ENCODE data around the gene ADM2.

Gene ADM2

DNA sequence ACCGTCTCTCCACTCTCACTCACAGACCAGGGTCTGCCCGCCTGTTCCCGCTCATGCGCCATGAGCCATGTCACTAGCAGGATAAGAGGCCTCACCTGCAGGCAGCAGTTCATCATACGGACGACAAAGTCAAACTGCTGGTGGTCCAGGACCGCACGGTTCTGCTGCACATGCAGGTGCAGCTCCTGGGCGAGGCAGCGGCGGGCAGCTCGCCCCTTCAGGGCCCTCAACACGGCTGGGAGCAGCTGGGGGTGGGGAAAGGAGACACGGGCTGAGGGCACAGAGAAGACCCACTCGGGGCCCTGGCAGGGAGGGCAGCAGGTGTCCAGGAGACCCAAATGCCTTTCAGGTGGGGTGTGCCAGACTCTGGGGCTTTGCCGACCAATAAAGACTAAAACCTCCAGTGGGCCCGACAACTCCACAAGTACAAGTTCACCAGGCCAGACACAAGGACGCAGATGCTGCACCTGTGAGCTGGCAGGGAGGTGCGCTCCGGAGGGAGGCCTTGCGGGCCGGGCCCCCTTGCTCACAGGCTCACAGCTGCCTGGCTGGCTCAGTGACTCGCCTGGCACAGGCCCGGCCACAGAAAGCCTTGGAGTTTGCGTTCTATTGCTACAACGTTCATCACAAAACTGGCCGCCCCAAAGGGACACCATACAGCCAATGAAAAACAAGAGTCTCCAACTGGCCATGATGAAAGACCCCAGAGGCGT is 18.0 kb upstream of the ADM2 start:
- no peak for DNase-seq
- Histone ChIP-seq H3K4me1 (ENCODE audit: control insufficient read depth, insufficient read depth, low read depth, low read length) (peaks cover 8% of the 10 kb centered on the region), H4K8ac (ENCODE audit: low read length) (no peak overlapping the region), H3K4ac (ENCODE audit: low read depth in 1 of 2, low read length in 2 of 2) (no peak overlapping the region), H2AFZ (ENCODE audit: low read depth, low read length) (no peak overlapping the region), H3K27ac (ENCODE audit: low read length, poor library complexity, severe bottlenecking) (no peak overlapping the region), H2BK12ac (ENCODE audit: low read length in 2 of 2) (no peak overlapping the region), H3K18ac (ENCODE audit: low read depth in 1 of 2, low read length in 2 of 2) (no peak overlapping the region), H2AK5ac (ENCODE audit: low read length, severe bottlenecking) (no peak overlapping the region), H3K14ac (ENCODE audit: low read length in 2 of 2) (no peak overlapping the region), H2BK15ac (ENCODE audit: low read depth, poor library complexity, severe bottlenecking) (no peak overlapping the region), H3K27me3 (ENCODE audit: control insufficient read depth in 1 of 2, insufficient read depth in 1 of 2, low read length in 2 of 2) (no peaks in the 10 kb centered on the region), H4K91ac (ENCODE audit: low read length) (no peak overlapping the region), H3K79me1 (replicated peaks; ENCODE audit: low read length, poor library complexity, severe bottlenecking) (peaks cover 53% of the 10 kb centered on the region), H3K4me2 (ENCODE audit: low read length, poor library complexity, severe bottlenecking) (no peak overlapping the region), H3K4me3 (ENCODE audit: insufficient read depth in 1 of 2, low read depth in 1 of 2, low read length in 2 of 2) (no peak overlapping the region), H3K23ac (ENCODE audit: low read length in 2 of 2) (no peak overlapping the region), H3K36me3 (ENCODE audit: control insufficient read depth in 1 of 2, insufficient read depth in 2 of 2, low read depth in 1 of 2, low read length in 2 of 2) (peaks cover 85 to 99% of the 10 kb centered on the region in 2 experiments), H2BK5ac (ENCODE audit: low read depth, low read length, poor library complexity, severe bottlenecking) (no peak overlapping the region), H3K9ac (ENCODE audit: low read length) (no peak overlapping the region), H2BK120ac (ENCODE audit: low read depth, low read length) (no peak overlapping the region), H3K9me3 (ENCODE audit: control insufficient read depth, low read length) (no peaks in the 10 kb centered on the region)
- WGBS, result 96% methylated on average over 28 of the region's 28 CpGs

DNA sequence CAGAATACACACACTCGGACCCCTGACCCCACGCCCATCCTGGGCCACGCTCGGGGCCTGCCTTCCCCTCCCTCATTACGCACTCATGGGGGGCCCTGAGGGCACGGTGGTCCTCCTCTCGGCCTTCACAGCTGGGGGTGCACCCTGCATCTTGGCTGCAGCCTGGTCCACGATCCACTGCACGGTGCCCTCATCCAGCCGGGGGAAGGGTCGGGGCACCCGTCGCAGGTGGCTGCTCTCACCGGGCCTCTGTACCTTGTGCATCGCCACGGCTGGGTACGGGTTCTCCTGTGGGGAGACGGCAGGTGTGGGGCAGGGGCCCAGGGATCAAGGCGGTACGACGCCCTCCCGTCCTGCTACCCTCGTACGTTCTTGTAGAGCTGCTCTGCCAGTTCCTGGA is 16.9 kb upstream of the ADM2 start:
- Histone ChIP-seq H3K4ac (ENCODE audit: low read depth in 1 of 2, low read length in 2 of 2) (no peak overlapping the region), H3K4me2 (ENCODE audit: low read length, poor library complexity, severe bottlenecking) (no peak overlapping the region), H3K14ac (ENCODE audit: low read length in 2 of 2) (no peak overlapping the region), H3K18ac (ENCODE audit: low read depth in 1 of 2, low read length in 2 of 2) (no peak overlapping the region), H3K9me3 (ENCODE audit: control insufficient read depth, low read length) (no peaks in the 10 kb centered on the region), H4K8ac (ENCODE audit: low read length) (no peak overlapping the region), H2BK5ac (ENCODE audit: low read depth, low read length, poor library complexity, severe bottlenecking) (no peak overlapping the region), H2BK12ac (ENCODE audit: low read length in 2 of 2) (no peak overlapping the region), H3K23ac (ENCODE audit: low read length in 2 of 2) (no peak overlapping the region), H3K79me1 (replicated peaks; ENCODE audit: low read length, poor library complexity, severe bottlenecking) (peaks cover 52% of the 10 kb centered on the region), H3K36me3 (ENCODE audit: control insufficient read depth in 1 of 2, insufficient read depth in 2 of 2, low read depth in 1 of 2, low read length in 2 of 2) (peaks cover 74 to 88% of the 10 kb centered on the region in 2 experiments), H2BK120ac (ENCODE audit: low read depth, low read length) (no peak overlapping the region), H3K4me1 (ENCODE audit: control insufficient read depth, insufficient read depth, low read depth, low read length) (peaks cover 15% of the 10 kb centered on the region), H3K27me3 (ENCODE audit: control insufficient read depth in 1 of 2, insufficient read depth in 1 of 2, low read length in 2 of 2) (no peaks in the 10 kb centered on the region), H3K27ac (ENCODE audit: low read length, poor library complexity, severe bottlenecking) (no peak overlapping the region), H3K9ac (ENCODE audit: low read length) (no peak overlapping the region), H2AK5ac (ENCODE audit: low read length, severe bottlenecking) (no peak overlapping the region), H2AFZ (ENCODE audit: low read depth, low read length) (no peak overlapping the region), H2BK15ac (ENCODE audit: low read depth, poor library complexity, severe bottlenecking) (no peak overlapping the region), H4K91ac (ENCODE audit: low read length) (no peak overlapping the region), H3K4me3 (ENCODE audit: insufficient read depth in 1 of 2, low read depth in 1 of 2, low read length in 2 of 2) (no peak overlapping the region)
- 97% methylated on average over 24 of the region's 24 CpGs for WGBS
- no peak for DNase-seq

DNA sequence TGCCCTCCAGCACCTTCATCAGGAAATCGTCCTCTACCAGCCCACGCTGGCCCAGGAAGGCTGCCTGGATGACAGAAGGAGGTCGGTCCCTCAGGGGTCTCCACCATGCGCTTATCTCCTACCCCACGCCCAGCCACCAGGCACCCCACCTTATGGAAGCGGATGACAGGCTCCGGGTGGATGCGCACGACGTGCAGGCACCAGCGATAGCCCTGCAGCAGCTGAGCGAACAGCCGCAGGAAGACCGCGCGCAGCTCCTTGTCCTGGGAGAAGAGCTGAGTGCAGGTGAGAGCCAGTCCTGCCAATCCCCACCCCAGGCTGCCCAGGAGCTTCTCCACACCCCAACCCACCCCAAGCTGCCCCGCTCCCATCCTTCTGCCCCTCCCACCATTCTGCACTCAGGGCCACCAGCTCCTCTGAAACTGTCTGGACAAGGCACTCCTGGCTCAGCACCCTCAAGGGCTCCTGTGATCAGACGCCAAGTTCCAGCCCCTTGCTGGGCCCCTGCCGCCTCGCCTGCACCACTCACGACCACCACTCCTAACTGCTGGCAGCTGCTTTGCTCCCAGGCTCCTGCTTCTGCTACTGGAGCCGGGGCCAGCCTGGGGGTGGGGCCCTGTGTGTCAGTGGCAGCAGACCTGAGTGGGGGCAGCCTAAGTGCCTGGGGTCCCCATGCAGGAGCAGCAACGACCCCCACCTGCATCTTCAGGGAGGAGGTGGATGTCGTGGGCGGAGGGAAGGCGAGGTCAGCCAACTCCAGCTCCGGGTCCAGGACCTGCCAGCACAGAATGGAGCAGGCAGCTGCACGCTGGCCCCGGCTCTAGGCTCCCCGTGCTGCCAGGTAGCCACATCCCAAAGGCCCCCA is 16.0 kb upstream of the ADM2 start:
- H3K4me2 ChIP-seq (ENCODE audit: low read length, poor library complexity, severe bottlenecking), result no peak overlapping the region
- H3K4me3 ChIP-seq (ENCODE audit: insufficient read depth in 1 of 2, low read depth in 1 of 2, low read length in 2 of 2), result no peak overlapping the region
- H3K23ac ChIP-seq (ENCODE audit: low read length in 2 of 2), result no peak overlapping the region
- H4K8ac ChIP-seq (ENCODE audit: low read length), result no peak overlapping the region
- no peaks in the 10 kb centered on the region for H3K9me3 ChIP-seq (ENCODE audit: control insufficient read depth, low read length)
- no peak overlapping the region for H3K27ac ChIP-seq (ENCODE audit: low read length, poor library complexity, severe bottlenecking)
- H2BK5ac ChIP-seq (ENCODE audit: low read depth, low read length, poor library complexity, severe bottlenecking), result no peak overlapping the region
- no peak overlapping the region for H2AFZ ChIP-seq (ENCODE audit: low read depth, low read length)
- H2BK12ac ChIP-seq (ENCODE audit: low read length in 2 of 2), result no peak overlapping the region
- no peak overlapping the region for H2AK5ac ChIP-seq (ENCODE audit: low read length, severe bottlenecking)
- no peak overlapping the region for H3K9ac ChIP-seq (ENCODE audit: low read length)
- H3K4ac ChIP-seq (ENCODE audit: low read depth in 1 of 2, low read length in 2 of 2), result no peak overlapping the region
- H2BK15ac ChIP-seq (ENCODE audit: low read depth, poor library complexity, severe bottlenecking), result no peak overlapping the region
- WGBS, result 97% methylated on average over 30 of the region's 30 CpGs
- DNase-seq, result no peak
- no peaks in the 10 kb centered on the region for H3K27me3 ChIP-seq (ENCODE audit: control insufficient read depth in 1 of 2, insufficient read depth in 1 of 2, low read length in 2 of 2)
- no peak overlapping the region for H4K91ac ChIP-seq (ENCODE audit: low read length)
- H3K36me3 ChIP-seq (ENCODE audit: control insufficient read depth in 1 of 2, insufficient read depth in 2 of 2, low read depth in 1 of 2, low read length in 2 of 2), result peaks cover 67 to 79% of the 10 kb centered on the region in 2 experiments
- H3K79me1 ChIP-seq (replicated peaks; ENCODE audit: low read length, poor library complexity, severe bottlenecking), result peaks cover 49% of the 10 kb centered on the region
- H2BK120ac ChIP-seq (ENCODE audit: low read depth, low read length), result no peak overlapping the region
- H3K18ac ChIP-seq (ENCODE audit: low read depth in 1 of 2, low read length in 2 of 2), result no peak overlapping the region
- no peak overlapping the region for H3K14ac ChIP-seq (ENCODE audit: low read length in 2 of 2)
- H3K4me1 ChIP-seq (ENCODE audit: control insufficient read depth, insufficient read depth, low read depth, low read length), result peaks cover 24% of the 10 kb centered on the region

DNA sequence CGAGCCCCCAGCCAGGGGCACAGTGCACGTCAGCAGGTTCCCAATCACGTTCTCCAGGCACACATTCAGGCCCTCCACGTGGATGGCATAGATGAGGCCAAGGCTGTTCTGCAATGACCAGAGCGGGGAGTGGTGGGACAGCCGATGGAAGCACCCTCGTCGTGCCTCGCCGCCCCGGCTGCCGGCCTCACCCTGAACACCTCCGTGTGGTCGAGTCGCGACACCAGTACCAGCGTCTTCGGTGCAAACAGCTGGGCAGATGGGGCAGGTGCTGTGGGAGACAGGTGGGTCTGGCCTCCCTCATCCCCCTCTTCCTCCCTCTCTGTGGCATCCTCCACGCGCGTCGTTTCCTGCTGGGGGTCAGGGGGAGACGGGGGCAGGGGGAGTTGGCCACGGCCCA is 14.0 kb upstream of the ADM2 start:
- H3K4me2 ChIP-seq (ENCODE audit: low read length, poor library complexity, severe bottlenecking), result no peak overlapping the region
- no peak overlapping the region for H4K91ac ChIP-seq (ENCODE audit: low read length)
- no peak overlapping the region for H3K14ac ChIP-seq (ENCODE audit: low read length in 2 of 2)
- peaks cover 48 to 74% of the 10 kb centered on the region in 2 experiments for H3K36me3 ChIP-seq (ENCODE audit: control insufficient read depth in 1 of 2, insufficient read depth in 2 of 2, low read depth in 1 of 2, low read length in 2 of 2)
- H2AFZ ChIP-seq (ENCODE audit: low read depth, low read length), result no peak overlapping the region
- peaks cover 44% of the 10 kb centered on the region for H3K4me1 ChIP-seq (ENCODE audit: control insufficient read depth, insufficient read depth, low read depth, low read length)
- WGBS, result 96% methylated on average over 22 of the region's 24 CpGs
- H2BK5ac ChIP-seq (ENCODE audit: low read depth, low read length, poor library complexity, severe bottlenecking), result no peak overlapping the region
- peaks cover 38% of the 10 kb centered on the region for H3K79me1 ChIP-seq (replicated peaks; ENCODE audit: low read length, poor library complexity, severe bottlenecking)
- no peak overlapping the region for H4K8ac ChIP-seq (ENCODE audit: low read length)
- no peak overlapping the region for H3K9ac ChIP-seq (ENCODE audit: low read length)
- no peak overlapping the region for H2BK15ac ChIP-seq (ENCODE audit: low read depth, poor library complexity, severe bottlenecking)
- no peak overlapping the region for H3K18ac ChIP-seq (ENCODE audit: low read depth in 1 of 2, low read length in 2 of 2)
- no peaks in the 10 kb centered on the region for H3K27me3 ChIP-seq (ENCODE audit: control insufficient read depth in 1 of 2, insufficient read depth in 1 of 2, low read length in 2 of 2)
- no peak overlapping the region for H3K23ac ChIP-seq (ENCODE audit: low read length in 2 of 2)
- H2BK120ac ChIP-seq (ENCODE audit: low read depth, low read length), result no peak overlapping the region
- no peak overlapping the region for H3K4ac ChIP-seq (ENCODE audit: low read depth in 1 of 2, low read length in 2 of 2)
- H3K4me3 ChIP-seq (ENCODE audit: insufficient read depth in 1 of 2, low read depth in 1 of 2, low read length in 2 of 2), result no peak overlapping the region
- no peak overlapping the region for H3K27ac ChIP-seq (ENCODE audit: low read length, poor library complexity, severe bottlenecking)
- no peaks in the 10 kb centered on the region for H3K9me3 ChIP-seq (ENCODE audit: control insufficient read depth, low read length)
- no peak for DNase-seq
- H2AK5ac ChIP-seq (ENCODE audit: low read length, severe bottlenecking), result no peak overlapping the region
- H2BK12ac ChIP-seq (ENCODE audit: low read length in 2 of 2), result no peak overlapping the region

All from mesenchymal stem cell (in vitro differentiated cells and primary cell).